Brain microvascular endothelial cell (primary cell): Measurements from ENCODE around the gene MAU2.
A peak's percentile ranks its signal among the peaks of the same experiment; 100 is the strongest.
"Not testable (repeated sequence)": the region's sequence is repeated elsewhere in the genome, so short reads cannot be mapped to it uniquely, and the experiment has no call there.

Experiments
- DNase-seq: peaks from one replicate; pipeline ENCODE4 v3.0.0-alpha.2; 2020
- H3K27ac ChIP-seq: fragments of 250-450 bp; sonication (Bioruptor Pico); 2 replicates; pipeline ENCODE4 v1.5.1; 2020; ENCODE audit warnings: mild to moderate bottlenecking, moderate library complexity
- H3K27me3 ChIP-seq: fragments of 250-450 bp; sonication (Bioruptor Pico); replicated peaks from 2 replicates; pipeline ENCODE4 v1.5.1; 2020; ENCODE audit warnings: mild to moderate bottlenecking
- H3K36me3 ChIP-seq: fragments of 250-450 bp; sonication (Bioruptor Pico); replicated peaks from 2 replicates; pipeline ENCODE4 v1.5.1; 2020; ENCODE audit warnings: mild to moderate bottlenecking
- H3K4me3 ChIP-seq: 2 replicates; pipeline ENCODE4 v1.5.1; 2011; ENCODE audit warnings: low read depth, mild to moderate bottlenecking, control low read depth, low read length, moderate library complexity
- CTCF ChIP-seq: IDR thresholded peaks from 2 replicates; pipeline ENCODE4 v1.5.1; 2011; ENCODE audit warnings: low read depth, mild to moderate bottlenecking, moderate library complexity, low read length, control low read depth, inconsistent platforms; ENCODE audit errors: missing control alignments
- in situ Hi-C: cut with HindIII; loops from 2 replicates; pipeline ENCODE4 v1.10.0; 2017; ENCODE audit warnings: low sequenced_read_pairs, low pct_ligation_motif_present

The MAU2 gene

GRCh38 chr19:19371059-19371458 is 50.4 kb downstream of the MAU2 start:
- TF ChIP-seq CTCF = no peak
- in situ Hi-C loops = no loop called here
- no peaks in the 10 kb centered on the region for H3K27me3 ChIP-seq

GRCh38 chr19:19372656-19373416 is 52.2 kb downstream of the MAU2 start:
- no peak overlapping the region for H3K27ac ChIP-seq
- peak; percentile 37 for DNase-seq
- H3K27me3 ChIP-seq = no peaks in the 10 kb centered on the region
- in situ Hi-C loops = no loop called here
- TF ChIP-seq CTCF = no peak
- H3K36me3 ChIP-seq = no peaks in the 10 kb centered on the region
- H3K4me3 ChIP-seq = no peak overlapping the region

More at GRCh38 chr19:19371059-19371458, 50.4 kb downstream of the MAU2 start:
- no peak overlapping the region for H3K27ac ChIP-seq
- DNase-seq = no peak
- H3K36me3 ChIP-seq = no peaks in the 10 kb centered on the region
- no peak overlapping the region for H3K4me3 ChIP-seq

GRCh38 chr19:19379527-19379926 is 58.9 kb downstream of the MAU2 start:
- Histone ChIP-seq H3K36me3 (no peaks in the 10 kb centered on the region), H3K27ac (no peak overlapping the region), H3K27me3 (no peaks in the 10 kb centered on the region), H3K4me3 (no peak overlapping the region)
- in situ Hi-C loops = no loop called here
- DNase-seq = no peak
- TF ChIP-seq CTCF = no peak

GRCh38 chr19:19380316-19380715 is 59.7 kb downstream of the MAU2 start:
- H3K27ac ChIP-seq, DNase-seq, in situ Hi-C loops, H3K27me3 ChIP-seq, H3K36me3 ChIP-seq, H3K4me3 ChIP-seq: not testable (repeated sequence)

- no peak overlapping the region for H3K27ac ChIP-seq
- no peaks in the 10 kb centered on the region for H3K36me3 ChIP-seq
- no peak for DNase-seq
- no peak for TF ChIP-seq CTCF
- H3K27me3 ChIP-seq = no peaks in the 10 kb centered on the region
- in situ Hi-C loops = no loop called here
- H3K4me3 ChIP-seq = no peak overlapping the region
Measured at GRCh38 chr19:19381007-19381926, 60.6 kb downstream of the MAU2 start.

- no peak overlapping the region for H3K4me3 ChIP-seq
- H3K27me3 ChIP-seq = no peaks in the 10 kb centered on the region
- no peak for DNase-seq
- TF ChIP-seq CTCF = no peak
- in situ Hi-C loops = no loop called here
- H3K36me3 ChIP-seq = no peaks in the 10 kb centered on the region
- H3K27ac ChIP-seq = no peak overlapping the region
Measured at GRCh38 chr19:19382118-19382517, 61.5 kb downstream of the MAU2 start.
